PC-9 (cell line): ENCODE data around the gene CDK5RAP1. TPM values are rescaled to one million over a fixed set of nuclear protein-coding genes. Genes with fewer than 3 reads are reported as not detected.

ENCODE experiments used
- BruUV-seq: library from RNA; stranded (reverse); fragments of 400-500 nt; replicated peaks from 2 replicates; lab custom pipeline; 2021; lab: Mats Ljungman, UMichigan
- CTCF ChIA-PET: fragments of 300-600 bp; sonication (Branson Sonifier 250); formaldehyde crosslinking; loops from one replicate; lab custom pipeline; 2022; ENCODE audit warnings: antibody characterized with exemption; lab: Charles Lee
- POLR2A ChIA-PET: fragments of 300-600 bp; sonication (Branson Sonifier 250); formaldehyde crosslinking; loops from one replicate; lab custom pipeline; 2022; ENCODE audit warnings: antibody characterized with exemption; ENCODE audit not compliant: unreplicated experiment; lab: Charles Lee
- DNase-seq, 2 experiments: peaks; one replicate each; pipeline versions ENCODE4 v3.0.0 to v3.0.0-alpha.2; 2015 to 2022; ENCODE audit warnings: mixed read lengths in 1 of 2
- H2AFZ ChIP-seq: fragments of 200-600 bp; sonication (generic); 2 replicates; pipeline ENCODE4 v1.8.1; 2017; ENCODE audit warnings: antibody characterized with exemption
- H3F3A ChIP-seq: fragments of 200-600 bp; sonication (generic); 2 replicates; pipeline ENCODE4 v1.8.1; 2017; ENCODE audit warnings: antibody characterized with exemption, mild to moderate bottlenecking, low read depth; ENCODE audit not compliant: insufficient read depth
- H3K27ac ChIP-seq: fragments of 200-600 bp; sonication (generic); 2 replicates; pipeline ENCODE4 v1.6.1; 2016; ENCODE audit warnings: mixed run types
- H3K27me3 ChIP-seq: fragments of 200-600 bp; sonication (generic); 2 replicates; pipeline ENCODE4 v1.6.1; 2016; ENCODE audit warnings: low read depth, mixed run types; ENCODE audit not compliant: insufficient read depth
- H3K36me3 ChIP-seq: fragments of 200-600 bp; sonication (generic); 2 replicates; pipeline ENCODE4 v1.6.1; 2016; ENCODE audit warnings: low read depth, mixed run types
- H3K4me1 ChIP-seq: fragments of 200-600 bp; sonication (generic); replicated peaks from 2 replicates; pipeline ENCODE4 v1.6.1; 2016; ENCODE audit warnings: mixed run types; ENCODE audit not compliant: insufficient read depth
- H3K4me2 ChIP-seq: fragments of 200-600 bp; sonication (generic); 2 replicates; pipeline ENCODE4 v1.6.1; 2017; ENCODE audit warnings: mixed run types
- H3K4me3 ChIP-seq: fragments of 200-600 bp; sonication (generic); 2 replicates; pipeline ENCODE4 v1.6.1; 2016; ENCODE audit warnings: mixed run types
- H3K79me2 ChIP-seq: fragments of 200-600 bp; sonication (generic); 2 replicates; pipeline ENCODE4 v1.6.1; 2017; ENCODE audit warnings: low read depth, mixed run types
- H3K9me2 ChIP-seq: fragments of 200-600 bp; sonication (generic); 2 replicates; pipeline ENCODE4 v1.8.1; 2017; ENCODE audit warnings: mild to moderate bottlenecking; ENCODE audit not compliant: insufficient read depth
- H3K9me3 ChIP-seq: fragments of 200-600 bp; sonication (generic); 2 replicates; pipeline ENCODE4 v1.8.1; 2016; ENCODE audit warnings: low read depth; ENCODE audit not compliant: insufficient read depth
- H4K20me1 ChIP-seq: fragments of 200-600 bp; sonication (generic); 2 replicates; pipeline ENCODE4 v1.8.1; 2017; ENCODE audit not compliant: insufficient read depth
- EZH2 ChIP-seq: fragments of 200-600 bp; sonication (generic); IDR thresholded peaks from 2 replicates; pipeline ENCODE4 v1.8.0; 2017; ENCODE audit warnings: antibody characterized with exemption, low read depth
- intact Hi-C: fragments of 100-400 bp; cut with micrococcal nuclease; formaldehyde crosslinking; loops from one replicate; pipeline ENCODE4 v1.10.0; 2022; ENCODE audit not compliant: unreplicated experiment
- total RNA-seq: library from RNA; stranded (reverse); gene quantifications from 2 replicates; pipeline ENCODE4 v1.2.3, GENCODE V29; 2021
- TF ChIP-seq, protein P1 (sequence below): fragments of 200-600 bp; sonication (generic); conservative IDR thresholded peaks from 2 replicates; pipeline ENCODE4 v1.6.1; 2017; ENCODE audit warnings: mixed run types, antibody characterized with exemption, mild to moderate bottlenecking, moderate library complexity

Gene CDK5RAP1
- total RNA-seq, 1 experiment from 2014 or later = 45.3 TPM

DNA sequence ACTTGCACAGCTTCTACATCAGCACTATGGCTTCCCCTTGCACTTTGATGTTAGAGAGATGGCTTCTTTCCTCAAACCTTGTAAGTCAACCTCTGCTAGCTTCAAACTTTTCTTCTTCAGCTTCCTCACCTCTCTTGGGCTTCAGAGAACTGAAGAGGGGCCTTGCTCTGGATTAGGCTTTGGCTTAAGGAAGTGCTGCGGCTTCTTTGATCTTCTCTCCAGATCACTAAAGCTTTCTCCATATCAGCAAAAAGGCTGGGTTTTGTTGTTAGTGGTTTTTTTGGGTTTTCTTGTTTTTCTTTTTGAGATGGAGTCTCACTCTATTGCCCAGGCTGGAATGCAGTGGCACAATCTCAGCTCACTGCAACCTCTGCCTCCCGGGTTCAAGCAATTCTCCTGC is 24.0 kb downstream of the CDK5RAP1 start:
- no peaks in the 10 kb centered on the region for H3K27me3 ChIP-seq
- no peaks in the 10 kb centered on the region for H3K9me2 ChIP-seq
- H3K79me2 ChIP-seq = no peaks in the 10 kb centered on the region
- H3F3A ChIP-seq = peaks cover 30% of the 10 kb centered on the region
- H3K36me3 ChIP-seq = peaks cover 24% of the 10 kb centered on the region
- TF ChIP-seq, protein P1, sequence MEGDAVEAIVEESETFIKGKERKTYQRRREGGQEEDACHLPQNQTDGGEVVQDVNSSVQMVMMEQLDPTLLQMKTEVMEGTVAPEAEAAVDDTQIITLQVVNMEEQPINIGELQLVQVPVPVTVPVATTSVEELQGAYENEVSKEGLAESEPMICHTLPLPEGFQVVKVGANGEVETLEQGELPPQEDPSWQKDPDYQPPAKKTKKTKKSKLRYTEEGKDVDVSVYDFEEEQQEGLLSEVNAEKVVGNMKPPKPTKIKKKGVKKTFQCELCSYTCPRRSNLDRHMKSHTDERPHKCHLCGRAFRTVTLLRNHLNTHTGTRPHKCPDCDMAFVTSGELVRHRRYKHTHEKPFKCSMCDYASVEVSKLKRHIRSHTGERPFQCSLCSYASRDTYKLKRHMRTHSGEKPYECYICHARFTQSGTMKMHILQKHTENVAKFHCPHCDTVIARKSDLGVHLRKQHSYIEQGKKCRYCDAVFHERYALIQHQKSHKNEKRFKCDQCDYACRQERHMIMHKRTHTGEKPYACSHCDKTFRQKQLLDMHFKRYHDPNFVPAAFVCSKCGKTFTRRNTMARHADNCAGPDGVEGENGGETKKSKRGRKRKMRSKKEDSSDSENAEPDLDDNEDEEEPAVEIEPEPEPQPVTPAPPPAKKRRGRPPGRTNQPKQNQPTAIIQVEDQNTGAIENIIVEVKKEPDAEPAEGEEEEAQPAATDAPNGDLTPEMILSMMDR = no peak
- TF ChIP-seq EZH2 = no peak
- no peak overlapping the region for H3K27ac ChIP-seq
- BruUV-seq = no TSS peak
- H2AFZ ChIP-seq = no peak overlapping the region
- DNase-seq = no peak
- intact Hi-C loops = no loop called here
- H3K4me1 ChIP-seq = peaks cover 32% of the 10 kb centered on the region
- no peaks in the 10 kb centered on the region for H3K9me3 ChIP-seq
- no peak overlapping the region for H3K4me2 ChIP-seq
- CTCF ChIA-PET = no interaction called here
- no peak overlapping the region for H3K4me3 ChIP-seq
- H4K20me1 ChIP-seq = no peaks in the 10 kb centered on the region
- POLR2A ChIA-PET = no interaction called here

DNA sequence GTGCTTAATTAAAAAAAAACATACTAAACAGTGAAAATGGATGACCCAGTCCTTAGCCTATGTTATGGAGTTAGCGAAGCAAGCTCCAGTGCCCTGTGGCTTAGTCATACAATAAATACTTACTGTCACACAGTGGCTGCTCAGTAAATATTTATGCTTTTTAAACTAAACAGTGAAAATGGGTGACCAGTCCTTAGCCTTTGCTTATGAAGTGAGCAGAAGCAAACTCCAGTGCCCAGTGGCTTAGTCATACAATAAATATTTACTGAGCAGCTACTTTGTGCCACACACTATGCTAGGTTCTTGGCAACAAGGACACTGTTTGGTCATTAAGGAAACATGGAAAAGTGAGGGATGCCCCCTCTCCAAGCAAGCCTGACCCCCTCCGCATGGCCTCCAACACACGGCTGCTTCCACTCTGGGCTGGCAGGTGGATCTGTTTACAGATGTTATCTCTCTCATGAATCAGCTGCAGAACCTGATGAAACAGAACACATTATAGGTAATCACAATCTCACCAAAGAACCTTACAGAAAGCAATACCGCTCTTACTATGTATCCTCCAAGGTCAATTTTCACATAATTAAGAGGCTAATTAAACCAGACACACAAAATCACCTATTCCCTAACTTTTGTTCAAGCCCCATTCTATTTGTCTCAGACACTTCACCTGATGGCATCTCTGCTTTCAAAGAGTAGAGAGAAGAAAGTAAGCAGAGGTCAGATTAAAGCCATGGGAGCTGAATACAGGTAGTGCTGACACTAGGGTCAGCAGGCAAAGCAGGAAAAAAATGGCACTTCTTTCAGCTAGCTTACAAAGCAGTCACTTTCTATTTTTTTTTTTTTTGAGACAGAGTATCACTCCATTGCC is 27.3 kb downstream of the CDK5RAP1 start:
- no peak for TF ChIP-seq EZH2
- TF ChIP-seq, protein P1 = no peak
- CTCF ChIA-PET = no interaction called here
- H3K36me3 ChIP-seq = peaks cover 38% of the 10 kb centered on the region
- DNase-seq = peak; percentile 69 to 97
- no peak overlapping the region for H2AFZ ChIP-seq
- POLR2A ChIA-PET = interaction anchor here (0.7 to 0.9 kb wide), 3 partner anchors 71 to 311 kb away, joined by 3 to 32 read pairs (median 6); no protein-coding TSS in a partner anchor
- no TSS peak for BruUV-seq
- H3F3A ChIP-seq = peaks cover 37% of the 10 kb centered on the region
- H3K27me3 ChIP-seq = no peaks in the 10 kb centered on the region
- H3K9me3 ChIP-seq = no peaks in the 10 kb centered on the region
- H3K4me2 ChIP-seq = peak overlapping the region; percentile 67
- intact Hi-C loops = no loop called here
- H3K9me2 ChIP-seq = no peaks in the 10 kb centered on the region
- H3K27ac ChIP-seq = peak overlapping the region; percentile 85
- H3K4me3 ChIP-seq = no peak overlapping the region
- peaks cover 41% of the 10 kb centered on the region for H3K4me1 ChIP-seq
- H4K20me1 ChIP-seq = no peaks in the 10 kb centered on the region
- no peaks in the 10 kb centered on the region for H3K79me2 ChIP-seq

DNA sequence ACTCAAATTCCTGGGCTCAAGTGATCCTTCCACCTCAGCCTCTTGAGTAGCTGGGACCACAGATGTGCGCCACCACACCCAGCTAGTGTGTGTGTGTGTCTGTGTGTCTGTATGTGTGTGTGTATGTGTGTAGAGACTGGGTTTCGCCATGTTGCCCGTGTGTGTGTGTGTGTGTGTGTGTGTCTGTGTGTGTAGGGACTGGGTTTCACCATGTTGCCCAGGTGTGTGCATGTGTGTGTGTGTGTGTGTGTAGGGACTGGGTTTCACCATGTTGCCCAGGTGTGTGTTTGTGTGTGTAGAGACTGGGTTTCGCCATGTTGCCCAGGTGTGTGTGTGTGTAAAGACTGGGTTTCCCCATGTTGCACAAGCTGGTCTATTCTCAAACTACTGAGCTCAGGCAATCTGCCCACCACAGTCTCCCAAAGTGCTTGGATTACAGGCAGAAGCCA is 28.3 kb downstream of the CDK5RAP1 start:
- DNase-seq = no peak
- Histone ChIP-seq H3K27ac (peak overlapping the region; percentile 85), H3K9me3 (no peaks in the 10 kb centered on the region), H3K4me3 (no peak overlapping the region), H3K4me2 (peak overlapping the region; percentile 67), H3K27me3 (no peaks in the 10 kb centered on the region), H3F3A (peaks cover 37% of the 10 kb centered on the region), H2AFZ (no peak overlapping the region), H3K79me2 (no peaks in the 10 kb centered on the region), H4K20me1 (no peaks in the 10 kb centered on the region), H3K9me2 (no peaks in the 10 kb centered on the region), H3K36me3 (peaks cover 33% of the 10 kb centered on the region), H3K4me1 (peaks cover 41% of the 10 kb centered on the region)
- TF ChIP-seq EZH2 = no peak
- TF ChIP-seq, protein P1 = no peak
- CTCF ChIA-PET = interaction anchor here (0.6 kb wide), 1 partner anchor 186 kb away, joined by 4 read pairs; no protein-coding TSS in a partner anchor
- POLR2A ChIA-PET = interaction anchor here (0.9 kb wide), 2 partner anchors 72 to 312 kb away, joined by 6 to 32 read pairs; no protein-coding TSS in a partner anchor
- BruUV-seq = TSS peak; percentile 20
- intact Hi-C loops = no loop called here
